Measurements from ENCODE around the gene MRAP2. TPM values are rescaled to one million over a fixed set of nuclear protein-coding genes. Genes with fewer than 3 reads are reported as not detected.

The MRAP2 gene
- total and polyA plus RNA-seq, 2 experiments from 2014 or later, result 6.1 to 13.5 TPM

DNA sequence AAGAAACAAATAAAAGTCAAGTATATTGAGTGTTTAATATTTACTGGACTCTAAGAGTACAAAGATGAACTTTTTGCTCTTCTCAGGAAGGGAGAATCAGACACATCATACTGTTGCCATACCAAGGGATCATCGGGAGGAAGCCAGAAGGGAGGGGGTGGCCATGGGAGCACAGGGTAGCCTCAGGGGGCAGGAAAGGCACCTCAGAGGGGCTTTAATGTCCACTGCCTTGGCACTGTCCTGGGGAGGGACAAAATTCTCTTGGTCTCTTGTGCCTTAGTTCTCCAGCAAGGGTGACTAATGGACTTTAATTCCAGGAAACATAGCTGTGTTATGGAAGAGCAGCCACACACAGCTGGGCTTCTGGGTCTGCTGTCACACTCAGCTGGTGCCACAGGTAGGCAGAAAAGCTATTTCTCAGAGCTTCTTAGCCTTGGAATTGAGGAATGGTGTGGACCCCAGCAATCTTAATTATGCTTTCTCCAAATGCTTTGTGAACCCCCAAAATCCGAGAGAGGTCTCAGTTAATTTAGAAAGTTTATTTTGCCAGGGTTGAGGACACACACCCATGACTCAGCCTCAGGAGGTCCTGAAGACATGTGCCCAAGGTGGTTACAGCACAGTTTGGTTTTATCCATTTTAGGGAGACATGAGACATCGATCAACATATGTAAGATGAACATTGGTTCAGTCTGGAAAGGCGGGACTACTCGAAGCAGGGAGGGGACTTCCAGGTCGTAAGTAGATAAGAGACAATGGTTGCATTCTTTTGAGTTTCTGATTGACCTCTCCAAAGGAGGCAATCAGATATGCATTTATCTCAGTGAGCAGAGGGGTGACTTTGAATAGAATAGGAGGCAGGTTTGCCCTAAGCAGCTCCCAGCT is 53.2 kb downstream of the MRAP2 start:
- peak; percentile 24 for DNase-seq (ENCODE audit: low spot score)
- H3F3A ChIP-seq (replicated peaks; ENCODE audit: low read depth), result no peaks in the 10 kb centered on the region
- no peaks in the 10 kb centered on the region for H3K79me2 ChIP-seq (replicated peaks; ENCODE audit: insufficient read depth)
- H3K36me3 ChIP-seq (ENCODE audit: insufficient read depth), result no peaks in the 10 kb centered on the region
- H3K36me3 Mint-ChIP-seq (ENCODE audit: low read depth), result 0 out of 3 replicates have a peak, but pooled peaks cover under 1% of the 10 kb centered on the region
- H3K9me3 Mint-ChIP-seq, result no peaks in the 10 kb centered on the region
- no peaks in the 10 kb centered on the region for H4K20me1 ChIP-seq (replicated peaks; ENCODE audit: insufficient read depth)
- no peak overlapping the region for H3K27ac ChIP-seq (ENCODE audit: low read depth)
- peaks cover 50% of the 10 kb centered on the region for H3K4me1 ChIP-seq (ENCODE audit: insufficient read depth)
- H3K9me2 ChIP-seq (ENCODE audit: insufficient read depth), result peaks cover 17% of the 10 kb centered on the region; the same call in 1 of the 2 replicates
- H3K27me3 ChIP-seq (ENCODE audit: insufficient read depth), result no peaks in the 10 kb centered on the region
- no peak overlapping the region for H2AFZ ChIP-seq
- peaks cover 52% of the 10 kb centered on the region for H3K4me1 Mint-ChIP-seq
- H3K4me3 Mint-ChIP-seq, result no peak overlapping the region
- TF ChIP-seq ZNF462 (CRISPR knock-in tag; IDR thresholded peaks at IDR 0.05), result no peak
- TF ChIP-seq CTCF (conservative IDR thresholded peaks at IDR 0.05; ENCODE audit: low read depth in 2 of 2), result no peak
- TF ChIP-seq CREB1 (CRISPR knock-in tag; IDR thresholded peaks at IDR 0.05; ENCODE audit: low read depth), result no peak
- no peak for TF ChIP-seq ZNF331 (CRISPR knock-in tag; IDR thresholded peaks at IDR 0.05; ENCODE audit: low read depth)
- no peak for TF ChIP-seq NANOG (IDR thresholded peaks at IDR 0.05; ENCODE audit: borderline replicate concordance)
- TF ChIP-seq, protein P1, sequence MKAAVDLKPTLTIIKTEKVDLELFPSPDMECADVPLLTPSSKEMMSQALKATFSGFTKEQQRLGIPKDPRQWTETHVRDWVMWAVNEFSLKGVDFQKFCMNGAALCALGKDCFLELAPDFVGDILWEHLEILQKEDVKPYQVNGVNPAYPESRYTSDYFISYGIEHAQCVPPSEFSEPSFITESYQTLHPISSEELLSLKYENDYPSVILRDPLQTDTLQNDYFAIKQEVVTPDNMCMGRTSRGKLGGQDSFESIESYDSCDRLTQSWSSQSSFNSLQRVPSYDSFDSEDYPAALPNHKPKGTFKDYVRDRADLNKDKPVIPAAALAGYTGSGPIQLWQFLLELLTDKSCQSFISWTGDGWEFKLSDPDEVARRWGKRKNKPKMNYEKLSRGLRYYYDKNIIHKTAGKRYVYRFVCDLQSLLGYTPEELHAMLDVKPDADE (IDR thresholded peaks at IDR 0.05), result no peak
- TF ChIP-seq POLR2AphosphoS5 (IDR thresholded peaks at IDR 0.05; ENCODE audit: low read depth), result no peak
- TF ChIP-seq ZNF114 (CRISPR knock-in tag; IDR thresholded peaks at IDR 0.05), result no peak
- no peak for TF ChIP-seq STAT1 (IDR thresholded peaks at IDR 0.05; ENCODE audit: unreplicated experiment)
- no peak for TF ChIP-seq JUNB (IDR thresholded peaks at IDR 0.05; ENCODE audit: unreplicated experiment)
- TF ChIP-seq EZH2phosphoT487 (IDR thresholded peaks at IDR 0.05; ENCODE audit: unreplicated experiment), result no peak
- no peak for TF ChIP-seq REST (IDR thresholded peaks at IDR 0.05; ENCODE audit: unreplicated experiment)
- no peak for TF ChIP-seq EZH2 (IDR thresholded peaks at IDR 0.05; ENCODE audit: low read depth, unreplicated experiment)
- H3K4me2 ChIP-seq, result 0 out of 2 replicates have a peak overlapping the region, but pooled peaks have one; percentile 31
- H3K27me3 Mint-ChIP-seq (ENCODE audit: insufficient read depth, low read depth, poor library complexity), result peaks cover 2% of the 10 kb centered on the region
- H3K4me3 ChIP-seq, result no peak overlapping the region
- H3K27ac Mint-ChIP-seq, result no peak overlapping the region
- ATAC-seq, result peak; percentile 44; the same call in 2 of the 3 replicates

Measured in GM23338 (cell line).